Activated CD8-positive, alpha-beta T cell treated with anti-CD3 and anti-CD28 coated beads for 36 hours (primary cell): Measurements from ENCODE around the gene SMYD2. TPM values are rescaled to one million over a fixed set of nuclear protein-coding genes. Genes with fewer than 3 reads are reported as not detected.

Experiments
- ATAC-seq: fragments of 200-7000 bp; cut with Tn5 transposase; one replicate; pipeline ENCODE4 v1.10.0; 2021; ENCODE audit warnings: mild to moderate bottlenecking, moderate library complexity
- CTCF ChIA-PET: fragments of 350-600 bp; sonication (Branson Sonifier 250); formaldehyde crosslinking; loops from one replicate; lab custom pipeline; 2021; ENCODE audit warnings: antibody characterized with exemption; lab: Charles Lee
- POLR2A ChIA-PET: fragments of 350-600 bp; sonication (Branson Sonifier 250); formaldehyde crosslinking; loops from one replicate; lab custom pipeline; 2021; ENCODE audit warnings: antibody characterized with exemption; lab: Charles Lee
- DNase-seq: peaks from one replicate; pipeline ENCODE4 v3.0.0-alpha.2; 2020
- H3K27ac Mint-ChIP-seq: one replicate; pipeline ENCODE4 v1.8.0; 2021; ENCODE audit warnings: mild to moderate bottlenecking, mixed read lengths
- H3K27me3 Mint-ChIP-seq: one replicate; pipeline ENCODE4 v1.8.0; 2021; ENCODE audit warnings: mixed read lengths
- H3K36me3 Mint-ChIP-seq: one replicate; pipeline ENCODE4 v1.8.0; 2021; ENCODE audit warnings: low read depth, mixed read lengths
- H3K4me1 Mint-ChIP-seq: one replicate; pipeline ENCODE4 v1.8.0; 2021; ENCODE audit warnings: low read depth, mixed read lengths
- H3K4me3 Mint-ChIP-seq: one replicate; pipeline ENCODE4 v1.8.0; 2021; ENCODE audit warnings: mild to moderate bottlenecking, moderate library complexity, mixed read lengths
- H3K9me3 Mint-ChIP-seq: one replicate; pipeline ENCODE4 v1.8.0; 2021; ENCODE audit warnings: mixed read lengths
- intact Hi-C: fragments of 100-400 bp; cut with micrococcal nuclease; formaldehyde crosslinking; loops from one replicate; pipeline ENCODE4 v1.10.0; 2022
- total RNA-seq, 2 experiments: library from RNA; stranded (reverse); gene quantifications; one replicate each; pipeline ENCODE4 v1.2.3, GENCODE V29; 2021
- TF ChIP-seq, protein P1 (sequence below): fragments of 200-600 bp; IDR thresholded peaks from one replicate; pipeline ENCODE4 v1.8.0; 2022; ENCODE audit warnings: antibody characterized with exemption, mild to moderate bottlenecking

SMYD2 gene
- total RNA-seq, 2 experiments from 2014 or later: 37.4 to 40.6 TPM

DNA sequence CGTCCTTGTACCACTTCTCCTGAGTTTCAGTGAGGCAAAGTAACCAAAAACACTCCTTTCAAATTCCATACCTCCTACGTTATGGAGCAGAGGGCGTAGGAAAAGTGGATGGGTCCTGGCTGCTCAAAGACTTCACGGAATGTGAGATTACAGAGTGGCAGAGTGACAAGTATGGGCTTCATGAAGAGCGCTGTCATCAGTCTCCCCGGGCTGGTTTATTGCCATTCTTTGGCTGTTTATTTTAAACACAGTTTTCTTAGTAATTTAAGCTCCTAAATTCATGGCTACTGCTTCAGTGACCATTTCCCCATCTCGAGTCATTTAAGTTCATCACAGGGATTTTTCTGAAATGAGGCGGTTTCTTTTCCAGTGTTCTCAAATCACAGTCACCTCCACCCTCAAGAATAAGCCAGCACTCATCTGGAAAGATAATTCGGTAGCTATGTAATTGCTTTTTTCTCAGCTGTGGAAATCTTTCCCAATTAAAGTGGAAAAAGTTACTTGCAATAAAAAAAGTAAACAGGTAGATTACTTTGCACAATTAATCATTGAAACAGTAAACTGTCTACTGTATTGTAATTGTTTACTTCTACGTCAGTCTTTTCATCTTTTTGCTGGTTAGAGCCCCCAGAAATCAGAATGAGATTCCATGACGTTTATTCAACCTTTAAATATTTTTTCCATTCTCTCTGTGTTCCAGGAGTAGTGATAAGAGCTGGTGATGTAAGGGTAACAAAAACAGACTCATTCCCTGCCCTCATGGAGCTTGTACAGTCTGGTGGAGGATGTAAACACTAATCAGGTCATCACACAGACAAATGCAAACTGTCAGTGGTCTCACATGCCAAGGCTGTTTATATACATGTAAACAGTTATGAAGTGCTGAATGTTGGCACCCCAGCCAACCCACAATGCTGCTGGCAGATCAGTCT is 3.0 kb upstream of the SMYD2 start:
- ATAC-seq: no peak
- Mint-ChIP-seq H3K9me3 (peaks cover 5% of the 10 kb centered on the region), H3K27me3 (no peaks in the 10 kb centered on the region), H3K4me3 (no peak overlapping the region), H3K4me1 (peaks cover 18% of the 10 kb centered on the region), H3K36me3 (peaks cover 3% of the 10 kb centered on the region), H3K27ac (no peak overlapping the region)
- no peak for DNase-seq
- intact Hi-C loops: loop anchor here (10.0 kb wide), 1 partner anchor 307 kb away; no protein-coding TSS in a partner anchor
- TF ChIP-seq, protein P1, sequence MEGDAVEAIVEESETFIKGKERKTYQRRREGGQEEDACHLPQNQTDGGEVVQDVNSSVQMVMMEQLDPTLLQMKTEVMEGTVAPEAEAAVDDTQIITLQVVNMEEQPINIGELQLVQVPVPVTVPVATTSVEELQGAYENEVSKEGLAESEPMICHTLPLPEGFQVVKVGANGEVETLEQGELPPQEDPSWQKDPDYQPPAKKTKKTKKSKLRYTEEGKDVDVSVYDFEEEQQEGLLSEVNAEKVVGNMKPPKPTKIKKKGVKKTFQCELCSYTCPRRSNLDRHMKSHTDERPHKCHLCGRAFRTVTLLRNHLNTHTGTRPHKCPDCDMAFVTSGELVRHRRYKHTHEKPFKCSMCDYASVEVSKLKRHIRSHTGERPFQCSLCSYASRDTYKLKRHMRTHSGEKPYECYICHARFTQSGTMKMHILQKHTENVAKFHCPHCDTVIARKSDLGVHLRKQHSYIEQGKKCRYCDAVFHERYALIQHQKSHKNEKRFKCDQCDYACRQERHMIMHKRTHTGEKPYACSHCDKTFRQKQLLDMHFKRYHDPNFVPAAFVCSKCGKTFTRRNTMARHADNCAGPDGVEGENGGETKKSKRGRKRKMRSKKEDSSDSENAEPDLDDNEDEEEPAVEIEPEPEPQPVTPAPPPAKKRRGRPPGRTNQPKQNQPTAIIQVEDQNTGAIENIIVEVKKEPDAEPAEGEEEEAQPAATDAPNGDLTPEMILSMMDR: no peak
- ChIA-PET POLR2A (interaction anchor here (1.1 kb wide), 1 partner anchor 62 kb away, joined by 3 read pairs; no protein-coding TSS in a partner anchor), CTCF (interaction anchor here (1.2 to 7.2 kb wide), 5 partner anchors 11 to 54 kb away, joined by 3 to 54 read pairs (median 8); no protein-coding TSS in a partner anchor)

DNA sequence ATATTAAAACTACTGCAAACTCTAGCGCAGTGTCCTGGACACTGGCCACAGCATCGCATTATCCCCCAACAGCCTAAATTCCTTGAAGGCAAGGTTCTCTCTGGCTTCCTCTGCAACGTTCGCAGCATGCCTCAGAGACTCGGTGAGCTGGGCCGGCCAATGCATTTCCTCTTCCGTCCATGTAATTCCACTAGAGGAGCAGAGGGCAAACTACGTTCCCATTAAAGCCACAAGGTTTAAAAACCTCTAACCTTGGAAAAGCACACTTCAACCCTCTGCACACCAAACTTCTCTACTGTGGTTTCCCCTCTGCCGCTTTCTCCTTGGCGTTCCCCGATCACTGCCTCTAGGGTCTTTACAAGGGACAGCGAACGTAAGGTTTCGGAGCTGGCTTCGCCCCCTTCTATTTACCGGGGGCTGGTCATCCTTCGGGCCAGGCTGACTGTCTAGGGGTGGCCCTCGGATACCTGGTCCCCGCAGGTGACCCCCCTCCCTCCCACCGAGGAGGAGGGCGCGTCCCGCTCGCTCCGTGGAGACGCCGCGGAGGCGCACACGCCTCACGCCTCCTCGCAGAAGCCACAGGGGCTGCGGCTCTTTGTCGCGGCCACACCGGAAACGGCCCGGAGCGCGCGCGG is 456 bp upstream of the SMYD2 start:
- peak overlapping the region; percentile 77 for H3K4me3 Mint-ChIP-seq
- intact Hi-C loops: no loop called here
- TF ChIP-seq, protein P1: no peak
- ChIA-PET CTCF (interaction anchor here (1.0 to 7.2 kb wide), 5 partner anchors 19 to 53 kb away, joined by 3 to 54 read pairs (median 4); no protein-coding TSS in a partner anchor), POLR2A (interaction anchor here (1.4 kb wide), 1 partner anchor 10 kb away, joined by 5 read pairs; no protein-coding TSS in a partner anchor)
- DNase-seq (peak; percentile 30), ATAC-seq (peak; percentile 4)
- peak overlapping the region; percentile 72 for H3K27ac Mint-ChIP-seq
- H3K27me3 Mint-ChIP-seq: no peaks in the 10 kb centered on the region
- peaks cover 5% of the 10 kb centered on the region for H3K36me3 Mint-ChIP-seq
- H3K4me1 Mint-ChIP-seq: peaks cover 32% of the 10 kb centered on the region
- peaks cover under 1% of the 10 kb centered on the region for H3K9me3 Mint-ChIP-seq

DNA sequence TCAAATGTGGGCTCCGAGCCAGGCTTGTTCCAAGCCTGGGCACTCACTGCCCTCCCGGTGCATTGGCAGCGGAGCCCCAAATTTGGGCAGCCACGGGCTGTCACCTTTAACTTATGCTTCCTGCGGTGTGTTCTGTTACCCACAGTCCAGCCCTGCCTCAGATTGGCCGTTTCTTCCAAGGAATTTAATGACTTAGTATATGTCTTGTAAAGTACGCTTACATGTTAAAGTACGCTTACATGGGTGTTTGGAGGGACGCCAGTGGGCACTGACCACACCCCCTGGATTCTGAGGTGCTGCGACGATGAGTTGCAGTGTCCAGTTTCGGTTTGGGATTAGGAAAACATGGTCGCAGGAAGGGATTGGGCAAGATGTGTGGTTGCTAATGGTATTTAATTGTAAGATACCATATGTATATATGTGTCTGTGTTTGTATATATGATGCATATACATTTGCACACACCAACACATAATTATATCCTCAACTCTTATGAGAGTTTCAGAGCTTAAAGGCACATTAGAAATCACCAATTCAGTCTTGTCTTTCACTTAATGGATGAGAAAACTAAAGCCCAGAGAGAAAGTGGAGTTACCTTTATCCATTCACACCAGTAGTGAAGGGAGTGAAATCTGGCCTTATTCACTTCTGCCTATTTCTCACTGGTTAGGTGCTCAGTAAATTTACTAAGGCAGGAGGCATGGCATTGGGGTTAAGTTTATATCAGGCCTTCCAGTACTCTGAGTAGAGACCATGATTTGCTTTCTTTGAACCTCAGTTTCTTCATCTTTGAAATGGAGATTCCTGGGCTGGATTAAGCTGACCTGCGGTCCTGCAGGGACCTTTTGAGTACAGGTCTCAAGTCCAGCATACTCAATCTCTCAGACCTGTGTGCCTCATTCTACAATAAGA is 1.0 kb downstream of the SMYD2 start:
- CTCF ChIA-PET: interaction anchor here (1.1 to 2.4 kb wide), 5 partner anchors 10 to 50 kb away, joined by 3 to 8 read pairs (median 6); no protein-coding TSS in a partner anchor
- POLR2A ChIA-PET: interaction anchor here (1.5 kb wide), 1 partner anchor 11 kb away, joined by 4 read pairs; no protein-coding TSS in a partner anchor
- DNase-seq (no peak), ATAC-seq (no peak)
- H3K4me1 Mint-ChIP-seq: peaks cover 35% of the 10 kb centered on the region
- H3K36me3 Mint-ChIP-seq: peaks cover 8% of the 10 kb centered on the region
- H3K27me3 Mint-ChIP-seq: no peaks in the 10 kb centered on the region
- intact Hi-C loops: no loop called here
- H3K27ac Mint-ChIP-seq: peak overlapping the region; percentile 90
- no peaks in the 10 kb centered on the region for H3K9me3 Mint-ChIP-seq
- TF ChIP-seq, protein P1: no peak
- peak overlapping the region; percentile 87 for H3K4me3 Mint-ChIP-seq

DNA sequence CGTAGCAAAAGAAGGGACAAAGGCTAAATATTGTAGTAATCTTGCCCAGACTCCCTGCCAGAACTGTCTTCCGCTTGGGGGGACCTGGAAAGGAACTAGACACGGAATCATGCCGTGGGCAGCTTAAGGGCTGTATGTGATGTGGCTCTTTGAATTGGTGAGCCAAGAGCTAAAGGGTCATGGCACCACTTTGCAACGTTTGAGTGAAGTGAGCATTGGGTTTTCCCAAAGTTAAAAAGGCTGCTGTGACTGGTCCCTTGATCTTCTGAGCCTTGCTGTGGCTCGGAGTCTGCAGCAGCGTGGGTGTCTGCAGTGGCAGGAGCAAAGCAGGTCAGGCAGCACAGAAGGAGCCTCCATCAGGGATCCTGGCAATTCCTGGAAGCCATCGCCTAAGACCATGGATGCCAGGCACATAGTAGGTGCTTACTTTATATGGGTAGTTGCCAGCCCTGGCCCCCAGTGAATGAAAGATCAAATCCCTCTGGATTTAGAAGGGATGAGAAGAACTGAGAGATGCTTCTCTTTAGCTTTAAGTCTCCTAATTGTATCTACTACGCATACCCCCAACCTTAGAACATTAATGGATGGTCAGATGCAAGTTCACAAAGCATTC is 1.8 kb downstream of the SMYD2 start:
- Mint-ChIP-seq H3K27me3 (no peaks in the 10 kb centered on the region), H3K27ac (peak overlapping the region; percentile 90), H3K4me3 (peak overlapping the region; percentile 87), H3K9me3 (no peaks in the 10 kb centered on the region), H3K4me1 (peaks cover 36% of the 10 kb centered on the region), H3K36me3 (peaks cover 9% of the 10 kb centered on the region)
- intact Hi-C loops: no loop called here
- CTCF ChIA-PET: interaction anchor here (1.1 to 2.4 kb wide), 6 partner anchors 9 to 50 kb away, joined by 3 to 8 read pairs (median 5); no protein-coding TSS in a partner anchor
- peak; percentile 52 for DNase-seq
- TF ChIP-seq, protein P1: no peak
- POLR2A ChIA-PET: interaction anchor here (1.5 kb wide), 1 partner anchor 10 kb away, joined by 4 read pairs; no protein-coding TSS in a partner anchor
- ATAC-seq: peak; percentile 14
